Measurements from ENCODE around the gene S100A2.

Gene S100A2

GRCh38 chr1:153560771-153561465 is 4.7 kb downstream of the S100A2 start:
- H3K4me3 ChIP-seq (ENCODE audit: control insufficient read depth, low read depth, low read length), result no peak overlapping the region
- no peak for DNase-seq (ENCODE audit: low read depth)
- no peak for TF ChIP-seq CTCF (conservative IDR thresholded peaks at IDR 0.05; ENCODE audit: control insufficient read depth, insufficient read depth, low read depth, low read length)

- TF ChIP-seq CTCF (conservative IDR thresholded peaks at IDR 0.05; ENCODE audit: control insufficient read depth, insufficient read depth, low read depth, low read length), result no peak
These were observed 5.4 kb downstream of the S100A2 start for GRCh38 chr1:153560241-153560640.

GRCh38 chr1:153557877-153558276 is 7.8 kb downstream of the S100A2 start:
- no peak for TF ChIP-seq CTCF (conservative IDR thresholded peaks at IDR 0.05; ENCODE audit: control insufficient read depth, insufficient read depth, low read depth, low read length)

More at GRCh38 chr1:153560241-153560640, 5.4 kb downstream of the S100A2 start:
- no peak for DNase-seq (ENCODE audit: low read depth)
- no peak overlapping the region for H3K4me3 ChIP-seq (ENCODE audit: control insufficient read depth, low read depth, low read length)

GRCh38 chr1:153556348-153556747 is 9.3 kb downstream of the S100A2 start:
- no peak overlapping the region for H3K4me3 ChIP-seq (ENCODE audit: control insufficient read depth, low read depth, low read length)
- TF ChIP-seq CTCF (conservative IDR thresholded peaks at IDR 0.05; ENCODE audit: control insufficient read depth, insufficient read depth, low read depth, low read length), result no peak
- DNase-seq (ENCODE audit: low read depth), result no peak

More at GRCh38 chr1:153557877-153558276, 7.8 kb downstream of the S100A2 start:
- no peak overlapping the region for H3K4me3 ChIP-seq (ENCODE audit: control insufficient read depth, low read depth, low read length)
- no peak for DNase-seq (ENCODE audit: low read depth)

- no peak for TF ChIP-seq CTCF (conservative IDR thresholded peaks at IDR 0.05; ENCODE audit: control insufficient read depth, insufficient read depth, low read depth, low read length)
- peak; percentile 69 for DNase-seq (ENCODE audit: low read depth)
These were observed 11.7 kb downstream of the S100A2 start for GRCh38 chr1:153553830-153554541.

GRCh38 chr1:153553096-153553495 is 12.5 kb downstream of the S100A2 start:
- no peak for DNase-seq (ENCODE audit: low read depth)
- no peak for TF ChIP-seq CTCF (conservative IDR thresholded peaks at IDR 0.05; ENCODE audit: control insufficient read depth, insufficient read depth, low read depth, low read length)
- no peak overlapping the region for H3K4me3 ChIP-seq (ENCODE audit: control insufficient read depth, low read depth, low read length)

More at GRCh38 chr1:153553830-153554541, 11.7 kb downstream of the S100A2 start:
- H3K4me3 ChIP-seq (ENCODE audit: control insufficient read depth, low read depth, low read length), result no peak overlapping the region
